Measurements from ENCODE around the gene GPR137.

The GPR137 gene

GRCh38 chr11:64286801-64287159 lies 1.1 kb downstream of the GPR137 start:
- Mint-ChIP-seq H3K4me1 (peaks cover 19% of the 10 kb centered on the region), H3K4me3 (peak overlapping the region; percentile 82), H3K27ac (no peak overlapping the region), H3K27me3 (ENCODE audit: low read depth, poor library complexity) (peaks cover 30% of the 10 kb centered on the region), H3K36me3 (ENCODE audit: low read depth) (peaks cover 5% of the 10 kb centered on the region), H3K9me3 (no peaks in the 10 kb centered on the region)
- no peak for DNase-seq
- no peak for TF ChIP-seq CTCF (IDR thresholded peaks at IDR 0.05)

- no peaks in the 10 kb centered on the region for H3K9me3 Mint-ChIP-seq
- TF ChIP-seq CTCF (IDR thresholded peaks at IDR 0.05), result no peak
- H3K36me3 Mint-ChIP-seq (ENCODE audit: low read depth), result no peaks in the 10 kb centered on the region
- H3K4me3 Mint-ChIP-seq, result no peak overlapping the region
- H3K4me1 Mint-ChIP-seq, result peaks cover 17% of the 10 kb centered on the region
- H3K27me3 Mint-ChIP-seq (ENCODE audit: low read depth, poor library complexity), result peaks cover 37% of the 10 kb centered on the region
- no peak for DNase-seq
- H3K27ac Mint-ChIP-seq, result no peak overlapping the region
Observed at GRCh38 chr11:64287676-64288352, 2.2 kb downstream of the GPR137 start.

- Mint-ChIP-seq H3K4me1 (peaks cover 14% of the 10 kb centered on the region), H3K36me3 (ENCODE audit: low read depth) (no peaks in the 10 kb centered on the region), H3K27ac (no peak overlapping the region), H3K4me3 (no peak overlapping the region), H3K27me3 (ENCODE audit: low read depth, poor library complexity) (peaks cover 42% of the 10 kb centered on the region), H3K9me3 (no peaks in the 10 kb centered on the region)
- no peak for TF ChIP-seq CTCF (IDR thresholded peaks at IDR 0.05)
- no peak for DNase-seq
Observed at GRCh38 chr11:64288353-64288750, 2.7 kb downstream of the GPR137 start.

GRCh38 chr11:64289002-64289564 lies 3.4 kb downstream of the GPR137 start:
- peaks cover 50% of the 10 kb centered on the region for H3K27me3 Mint-ChIP-seq (ENCODE audit: low read depth, poor library complexity)
- no peak for TF ChIP-seq CTCF (IDR thresholded peaks at IDR 0.05)
- H3K9me3 Mint-ChIP-seq, result no peaks in the 10 kb centered on the region
- H3K4me3 Mint-ChIP-seq, result no peak overlapping the region
- H3K36me3 Mint-ChIP-seq (ENCODE audit: low read depth), result no peaks in the 10 kb centered on the region
- peaks cover 14% of the 10 kb centered on the region for H3K4me1 Mint-ChIP-seq
- no peak for DNase-seq
- no peak overlapping the region for H3K27ac Mint-ChIP-seq

GRCh38 chr11:64290352-64291261 lies 5.0 kb downstream of the GPR137 start:
- Mint-ChIP-seq H3K27me3 (ENCODE audit: low read depth, poor library complexity) (peaks cover 65% of the 10 kb centered on the region), H3K9me3 (no peaks in the 10 kb centered on the region), H3K36me3 (ENCODE audit: low read depth) (no peaks in the 10 kb centered on the region), H3K4me3 (peak overlapping the region; percentile 71), H3K4me1 (peaks cover 14% of the 10 kb centered on the region), H3K27ac (no peak overlapping the region)
- no peak for TF ChIP-seq CTCF (IDR thresholded peaks at IDR 0.05)
- DNase-seq, result no peak
